Peyer's patch (tissue), 4 donors: ENCODE data around the gene NLGN1. TPM values are rescaled to one million over a fixed set of nuclear protein-coding genes. Genes with fewer than 3 reads are reported as not detected.

ENCODE experiments used
- DNase-seq, 3 donors: peaks; one replicate each; pipeline ENCODE4 v3.0.0-alpha.2; 2017 to 2019
- H3K27ac ChIP-seq, 4 donors: fragments of 200-600 bp; sonication (generic); one replicate each; pipeline ENCODE4 v1.5.1; 2016 to 2019
- H3K27me3 ChIP-seq, 2 donors: fragments of 200-600 bp; sonication (generic); one replicate each; pipeline ENCODE4 v1.5.1; 2019
- H3K36me3 ChIP-seq, 3 donors: fragments of 200-600 bp; sonication (generic); one replicate each; pipeline ENCODE4 v1.5.1; 2016 to 2019
- H3K4me1 ChIP-seq, 4 donors: fragments of 200-600 bp; sonication (generic); one replicate each; pipeline ENCODE4 v1.5.1; 2016 to 2019
- H3K4me3 ChIP-seq, 4 donors: fragments of 200-600 bp; sonication (generic); 1 replicate in 3 of 4; 2 replicates in 1 of 4; pipeline ENCODE4 v1.5.1; 2016 to 2019; ENCODE audit warnings: mild to moderate bottlenecking in 1 of 4
- H3K9me3 ChIP-seq, 4 donors: fragments of 200-600 bp; sonication (generic); one replicate each; pipeline ENCODE4 v1.5.1; 2016 to 2019; ENCODE audit warnings: mild to moderate bottlenecking in 1 of 4
- POLR2A ChIP-seq, 2 donors: fragments of 450-650 bp; IDR thresholded peaks; one replicate each; pipeline ENCODE4 v1.5.1; 2017; ENCODE audit warnings: antibody characterized with exemption in 2 of 2, mild to moderate bottlenecking in 2 of 2, moderate library complexity in 2 of 2
- total RNA-seq, 4 donors: library from RNA; depleted of rRNA; stranded (reverse); fragments of >200 nt; gene quantifications; one replicate each; pipeline ENCODE4 v1.1.0, GENCODE V29; 2016
- TF ChIP-seq, protein P1 (sequence below), 6 experiments: fragments of 450-650 bp in 4 of 6; fragments of 200-600 bp in 2 of 6; sonication (generic) in 1 of 6; IDR thresholded peaks; one replicate each; pipeline ENCODE4 v1.5.1; 2017 to 2019; ENCODE audit warnings: antibody characterized with exemption in 6 of 6, mild to moderate bottlenecking in 3 of 6, moderate library complexity in 1 of 6

The NLGN1 gene
- total RNA-seq, 4 donors from 2014 or later, result 0.18 to 3.3 (median 1.3) TPM

- H3K9me3 ChIP-seq, result no peaks in the 10 kb centered on the region
- TF ChIP-seq POLR2A (IDR thresholded peaks at IDR 0.05), result no peak
- TF ChIP-seq, protein P1, sequence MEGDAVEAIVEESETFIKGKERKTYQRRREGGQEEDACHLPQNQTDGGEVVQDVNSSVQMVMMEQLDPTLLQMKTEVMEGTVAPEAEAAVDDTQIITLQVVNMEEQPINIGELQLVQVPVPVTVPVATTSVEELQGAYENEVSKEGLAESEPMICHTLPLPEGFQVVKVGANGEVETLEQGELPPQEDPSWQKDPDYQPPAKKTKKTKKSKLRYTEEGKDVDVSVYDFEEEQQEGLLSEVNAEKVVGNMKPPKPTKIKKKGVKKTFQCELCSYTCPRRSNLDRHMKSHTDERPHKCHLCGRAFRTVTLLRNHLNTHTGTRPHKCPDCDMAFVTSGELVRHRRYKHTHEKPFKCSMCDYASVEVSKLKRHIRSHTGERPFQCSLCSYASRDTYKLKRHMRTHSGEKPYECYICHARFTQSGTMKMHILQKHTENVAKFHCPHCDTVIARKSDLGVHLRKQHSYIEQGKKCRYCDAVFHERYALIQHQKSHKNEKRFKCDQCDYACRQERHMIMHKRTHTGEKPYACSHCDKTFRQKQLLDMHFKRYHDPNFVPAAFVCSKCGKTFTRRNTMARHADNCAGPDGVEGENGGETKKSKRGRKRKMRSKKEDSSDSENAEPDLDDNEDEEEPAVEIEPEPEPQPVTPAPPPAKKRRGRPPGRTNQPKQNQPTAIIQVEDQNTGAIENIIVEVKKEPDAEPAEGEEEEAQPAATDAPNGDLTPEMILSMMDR (IDR thresholded peaks at IDR 0.05), result no peak
These were observed 149.5 kb downstream of the NLGN1 start for GRCh38 chr3:173547070-173547469.

DNA sequence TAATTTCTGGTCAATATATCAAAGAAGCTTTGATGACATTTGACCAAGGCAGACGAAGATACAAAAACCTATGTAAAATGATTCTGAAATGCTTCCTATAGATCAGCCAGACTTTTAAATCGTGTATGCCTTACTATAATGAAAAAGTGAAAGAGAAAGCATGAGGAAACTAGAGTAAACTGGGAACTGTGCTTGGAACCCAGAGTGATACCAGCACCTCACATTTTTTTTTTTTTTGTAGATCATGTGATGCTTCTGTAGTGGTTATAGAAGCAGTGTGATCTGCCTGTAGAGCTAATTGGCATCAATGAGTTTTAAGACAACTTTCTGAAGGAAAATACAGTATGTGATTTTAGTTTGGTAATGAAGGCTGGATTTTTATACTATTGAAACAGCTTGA is 150.7 kb downstream of the NLGN1 start:
- DNase-seq, result no peak
- Histone ChIP-seq H3K9me3 (no peaks in the 10 kb centered on the region), H3K27me3 (no peaks in the 10 kb centered on the region), H3K4me3 (no peak overlapping the region), H3K4me1 (no peaks in the 10 kb centered on the region), H3K36me3 (no peaks in the 10 kb centered on the region), H3K27ac (no peak overlapping the region)
- TF ChIP-seq, protein P1 (IDR thresholded peaks at IDR 0.05), result no peak
- no peak for TF ChIP-seq POLR2A (IDR thresholded peaks at IDR 0.05)

More at GRCh38 chr3:173547070-173547469, 149.5 kb downstream of the NLGN1 start:
- Histone ChIP-seq H3K4me3 (no peak overlapping the region), H3K27me3 (no peaks in the 10 kb centered on the region), H3K4me1 (no peaks in the 10 kb centered on the region), H3K27ac (no peak overlapping the region), H3K36me3 (no peaks in the 10 kb centered on the region)
- DNase-seq, result no peak

GRCh38 chr3:173552526-173552925 is 155.0 kb downstream of the NLGN1 start:
- no peaks in the 10 kb centered on the region for H3K27me3 ChIP-seq
- no peaks in the 10 kb centered on the region for H3K4me1 ChIP-seq
- no peaks in the 10 kb centered on the region for H3K9me3 ChIP-seq
- no peaks in the 10 kb centered on the region for H3K36me3 ChIP-seq
- DNase-seq, result no peak
- H3K4me3 ChIP-seq, result no peak overlapping the region
- no peak overlapping the region for H3K27ac ChIP-seq
- TF ChIP-seq, protein P1 (IDR thresholded peaks at IDR 0.05), result no peak
- no peak for TF ChIP-seq POLR2A (IDR thresholded peaks at IDR 0.05)

GRCh38 chr3:173553635-173554280 is 156.2 kb downstream of the NLGN1 start:
- Histone ChIP-seq H3K27me3 (no peaks in the 10 kb centered on the region), H3K36me3 (no peaks in the 10 kb centered on the region), H3K4me1 (no peaks in the 10 kb centered on the region), H3K27ac (no peak overlapping the region), H3K9me3 (no peaks in the 10 kb centered on the region), H3K4me3 (no peak overlapping the region)
- DNase-seq, result no peak
- TF ChIP-seq POLR2A (IDR thresholded peaks at IDR 0.05), result no peak
- TF ChIP-seq, protein P1 (IDR thresholded peaks at IDR 0.05), result peak in 4 of 6 experiments; percentile 23 to 42 (median 29)

DNA sequence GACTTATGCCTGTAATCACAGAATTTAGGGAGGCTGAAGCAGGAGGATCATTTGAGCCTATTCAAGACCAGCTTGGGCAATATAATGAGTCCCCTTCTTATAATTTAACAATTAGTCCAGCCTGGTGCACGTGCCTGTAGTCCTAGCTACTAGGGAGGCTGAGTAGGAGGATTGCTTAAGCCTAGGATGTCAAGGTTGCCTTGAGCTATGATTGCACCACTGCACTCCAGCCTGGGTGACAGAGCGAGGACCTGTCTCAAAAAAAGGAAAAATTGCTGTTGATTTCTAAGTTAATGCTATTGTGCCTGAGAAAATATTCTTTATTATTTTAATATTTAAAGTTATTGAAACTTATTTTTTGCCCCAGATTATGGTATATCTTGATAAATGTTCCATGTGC is 159.0 kb downstream of the NLGN1 start:
- TF ChIP-seq, protein P1 (IDR thresholded peaks at IDR 0.05), result no peak
- TF ChIP-seq POLR2A (IDR thresholded peaks at IDR 0.05), result no peak
- no peaks in the 10 kb centered on the region for H3K4me1 ChIP-seq
- no peak overlapping the region for H3K4me3 ChIP-seq
- no peaks in the 10 kb centered on the region for H3K36me3 ChIP-seq
- DNase-seq, result no peak
- no peak overlapping the region for H3K27ac ChIP-seq
- no peaks in the 10 kb centered on the region for H3K27me3 ChIP-seq
- no peaks in the 10 kb centered on the region for H3K9me3 ChIP-seq
